Stimulated activated CD8-positive, alpha-beta memory T cell treated with anti-CD3 and anti-CD28 coated beads, Interleukin-4, amount 100 ng/mL, for 48 hours (primary cell): ENCODE results near the gene STARD8.
A peak's percentile ranks its signal among the peaks of the same experiment; 100 is the strongest.

Experiments
- DNase-seq: peaks from one replicate; pipeline ENCODE4 v3.0.0-alpha.2; 2020

STARD8 gene

DNA sequence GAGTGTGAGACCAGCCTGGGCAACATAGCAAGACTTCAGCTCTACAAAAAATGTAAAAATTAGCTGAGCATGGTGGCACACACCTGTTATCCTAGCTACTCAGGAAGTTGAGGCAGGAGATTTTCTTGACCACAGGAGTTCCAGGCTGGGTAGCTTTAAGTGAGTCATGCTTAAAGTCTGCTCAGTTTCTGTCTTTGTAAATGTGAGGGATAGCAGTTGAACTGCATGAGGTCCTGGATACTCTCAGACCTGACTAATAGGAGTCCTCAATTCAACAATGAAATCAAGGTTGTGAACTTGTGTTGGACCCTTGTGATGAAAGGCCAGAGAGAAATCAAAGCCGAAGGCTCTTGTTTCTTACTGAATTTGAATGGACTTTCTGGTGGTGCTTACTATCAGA lies 45.2 kb downstream of the STARD8 start:
- no peak for DNase-seq

DNA sequence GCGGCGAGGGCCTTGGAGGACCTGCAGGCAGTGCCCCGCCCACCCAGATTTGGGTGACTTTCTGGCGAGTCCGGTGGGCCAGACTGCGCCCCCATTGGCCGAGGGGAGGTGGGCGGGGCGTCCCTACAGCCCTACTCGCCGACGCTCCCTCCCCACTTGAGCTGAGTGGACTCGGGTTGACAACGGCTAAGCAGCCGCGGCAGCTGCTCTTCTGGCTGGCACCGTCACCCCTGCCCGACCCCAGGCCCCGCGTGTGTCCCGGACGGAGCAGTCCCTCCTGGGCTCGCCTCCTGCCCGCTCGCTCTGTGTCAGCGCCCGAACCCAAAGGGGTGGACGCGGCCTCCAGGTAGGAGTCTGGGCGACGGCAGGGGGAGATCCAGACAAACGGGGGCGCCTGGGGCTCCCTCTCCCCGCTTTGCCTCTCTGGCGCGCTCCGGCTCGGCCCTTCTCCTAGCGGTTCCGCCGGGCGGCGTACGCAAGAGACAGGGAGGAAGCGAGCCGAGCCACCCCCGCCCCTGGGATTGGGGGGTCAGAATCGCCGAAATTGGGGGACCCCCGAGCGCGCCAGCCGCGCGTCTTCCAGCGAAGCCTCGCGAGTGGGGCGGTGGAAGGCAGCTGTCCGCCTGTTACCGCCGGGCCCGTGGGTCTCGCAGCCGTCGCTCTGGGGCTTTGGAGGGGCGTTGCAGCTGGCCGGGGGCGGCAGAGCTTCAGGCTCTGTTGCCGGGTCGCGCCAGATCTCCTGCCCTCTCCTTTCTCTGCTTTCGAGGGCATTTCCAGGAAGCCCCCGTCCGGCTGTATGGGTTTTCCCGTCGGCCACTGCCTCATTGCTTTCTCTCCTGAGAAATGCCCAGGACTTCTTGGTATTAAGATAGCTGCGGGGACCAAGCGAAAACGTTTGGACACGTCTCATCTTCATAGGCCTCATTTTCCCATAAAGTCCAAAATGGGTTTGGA lies 46.3 kb downstream of the STARD8 start:
- DNase-seq, result peak; percentile 31

DNA sequence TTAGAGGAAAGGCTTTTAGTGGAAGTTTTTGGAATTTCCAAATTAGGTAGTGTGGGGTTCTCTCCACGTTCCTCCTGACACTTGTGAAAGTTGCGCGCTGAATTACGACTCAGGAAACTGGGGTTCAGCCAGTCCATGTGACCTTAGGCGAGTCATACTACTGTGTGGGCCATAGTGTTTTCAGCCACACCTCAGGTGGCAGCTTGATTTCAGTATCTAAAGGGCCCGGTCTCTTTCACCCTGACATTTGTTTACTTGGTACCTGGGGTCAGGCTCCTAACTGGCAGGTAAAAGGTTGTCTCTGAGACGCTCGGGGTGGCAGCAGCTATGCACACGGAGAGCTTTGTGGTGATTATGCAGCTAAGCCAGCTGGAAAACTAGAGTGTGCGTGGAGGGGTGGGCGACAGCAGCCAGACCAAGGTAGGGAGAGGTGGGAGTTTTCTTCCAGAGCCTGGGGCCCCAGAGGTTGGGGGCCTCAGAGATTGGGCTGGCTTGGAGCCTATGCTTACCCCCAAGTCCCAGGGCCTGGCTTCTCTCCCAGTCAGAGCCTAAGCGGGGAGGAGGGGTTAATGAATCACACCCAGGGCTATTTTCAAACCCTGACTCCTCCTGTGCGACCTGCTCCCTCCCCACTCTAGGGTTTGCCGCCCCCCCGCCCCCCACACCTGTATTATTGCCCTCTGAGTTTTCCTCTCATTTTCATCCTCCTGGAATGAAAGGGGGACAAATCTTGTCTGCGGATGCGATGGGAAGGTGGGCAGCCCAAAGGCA lies 47.2 kb downstream of the STARD8 start:
- peak; percentile 24 for DNase-seq

GRCh38 chrX:68695206-68695845 lies 47.9 kb downstream of the STARD8 start:
- DNase-seq, result no peak

DNA sequence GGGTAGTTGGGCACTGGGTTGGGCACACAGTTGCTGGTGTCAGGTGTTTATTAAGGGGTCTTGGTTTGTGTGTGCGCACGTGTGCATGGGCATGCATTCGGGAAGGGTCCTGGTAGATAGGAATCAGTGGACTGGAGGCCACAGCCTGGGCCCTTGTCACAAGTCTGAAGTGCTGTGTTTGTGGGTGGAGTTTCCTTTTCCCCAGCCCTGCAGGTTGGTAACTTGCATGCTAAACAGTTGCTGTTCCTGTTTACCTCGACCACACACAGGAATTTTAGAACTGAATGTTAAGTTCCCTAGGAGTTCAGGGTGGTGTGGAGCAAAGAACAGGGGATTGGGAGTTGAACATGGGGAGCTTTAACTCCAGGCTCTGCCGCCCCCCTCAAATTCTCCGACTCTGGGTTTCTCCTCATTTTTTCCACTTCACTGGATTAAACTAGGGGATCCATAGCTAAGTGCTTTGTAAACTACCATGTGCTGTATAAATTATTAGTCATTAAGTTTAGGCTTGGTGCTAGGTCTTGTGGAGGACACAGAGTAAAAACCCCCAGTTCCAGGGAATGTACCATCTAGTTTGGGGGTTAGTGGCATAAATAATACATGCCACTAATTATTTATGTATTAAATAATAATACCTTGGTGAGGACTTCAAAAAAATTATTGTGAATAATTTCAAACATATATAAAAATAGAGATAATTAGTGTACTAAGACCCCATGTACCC lies 49.0 kb downstream of the STARD8 start:
- no peak for DNase-seq

GRCh38 chrX:68697036-68697435 lies 49.6 kb downstream of the STARD8 start:
- no peak for DNase-seq

GRCh38 chrX:68697465-68698125 lies 50.1 kb downstream of the STARD8 start:
- no peak for DNase-seq

DNA sequence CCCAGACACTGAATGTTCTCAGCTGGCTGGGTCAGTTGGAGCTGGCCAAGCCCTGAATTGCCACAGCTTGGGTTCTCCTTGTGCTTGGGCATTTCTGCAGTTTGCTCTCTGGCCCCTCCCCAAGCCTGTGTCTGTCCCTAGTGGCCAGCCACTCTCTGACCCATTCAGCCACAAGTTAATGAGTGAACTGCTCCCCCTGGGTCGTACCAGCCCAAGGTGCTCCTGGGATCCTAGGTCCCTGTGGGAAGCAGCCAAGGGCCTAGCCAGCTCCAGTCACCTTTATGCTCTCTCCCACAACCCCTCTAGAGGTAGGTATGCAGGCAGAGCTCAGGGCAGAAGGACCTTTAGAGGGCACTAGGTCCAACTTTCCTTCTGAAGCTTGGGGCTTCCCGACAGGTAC lies 51.5 kb downstream of the STARD8 start:
- DNase-seq, result no peak

- no peak for DNase-seq
Observed at GRCh38 chrX:68699960-68700746, 52.7 kb downstream of the STARD8 start.

DNA sequence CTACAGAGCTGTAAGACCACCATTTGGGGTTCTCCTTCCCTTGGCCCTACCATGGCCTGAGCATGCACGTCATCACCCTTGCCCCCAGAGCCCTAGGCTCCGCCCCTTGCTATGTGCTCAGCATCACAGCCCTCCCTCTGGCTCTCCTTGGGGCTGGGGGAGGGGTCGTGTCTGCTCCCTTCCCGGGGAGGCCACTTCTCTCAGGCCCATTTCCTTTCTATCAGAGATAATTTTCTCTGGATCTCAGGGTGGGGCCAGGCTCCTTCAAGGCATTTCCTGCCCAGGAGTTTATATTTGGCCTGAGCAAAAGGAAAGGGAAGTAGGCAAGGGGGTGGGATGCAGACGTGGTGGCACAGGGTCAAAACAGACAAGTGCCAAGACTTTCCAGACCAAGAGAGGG lies 55.9 kb downstream of the STARD8 start:
- DNase-seq, result no peak

DNA sequence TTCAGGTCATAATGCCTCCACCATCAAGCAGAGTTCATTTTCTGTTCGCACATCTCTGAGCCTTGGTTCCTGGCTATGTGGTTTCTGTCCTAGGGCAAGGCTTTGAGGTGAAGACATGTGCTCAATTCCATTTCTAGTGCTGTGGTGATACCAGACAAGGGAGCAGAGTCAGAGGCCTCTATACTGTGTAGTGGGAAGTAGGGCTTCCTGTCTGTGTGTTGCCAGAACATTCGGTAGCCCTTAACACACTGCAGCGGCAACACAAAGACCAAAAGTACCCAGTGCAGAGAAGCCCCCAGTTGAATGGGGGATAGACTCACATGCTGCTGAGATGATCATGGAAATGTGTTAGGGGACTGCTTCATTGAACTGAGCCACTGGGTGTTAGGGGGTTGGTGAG lies 56.4 kb downstream of the STARD8 start:
- DNase-seq, result no peak

DNA sequence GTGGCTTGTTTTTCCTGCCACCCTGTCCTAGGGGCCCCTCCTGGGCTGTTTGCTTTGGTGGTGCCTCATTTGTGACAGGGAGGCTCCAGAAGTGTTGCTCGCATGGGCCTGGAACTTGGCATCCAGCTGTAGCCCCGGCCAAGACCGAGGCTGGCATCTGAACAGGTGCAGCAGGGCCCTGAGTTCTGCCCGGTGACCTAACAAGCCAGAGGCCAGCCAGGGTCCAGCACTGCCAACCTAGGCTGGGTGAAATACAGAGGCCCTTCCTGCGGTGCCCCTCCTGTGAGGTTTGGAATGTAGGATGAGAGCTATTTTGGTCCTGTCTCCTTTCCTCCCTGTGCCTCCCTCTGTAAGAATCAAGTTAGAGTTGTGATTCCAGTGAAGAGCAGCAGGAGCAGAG lies 58.5 kb downstream of the STARD8 start:
- no peak for DNase-seq

GRCh38 chrX:68708503-68709290 lies 61.2 kb downstream of the STARD8 start:
- no peak for DNase-seq

DNA sequence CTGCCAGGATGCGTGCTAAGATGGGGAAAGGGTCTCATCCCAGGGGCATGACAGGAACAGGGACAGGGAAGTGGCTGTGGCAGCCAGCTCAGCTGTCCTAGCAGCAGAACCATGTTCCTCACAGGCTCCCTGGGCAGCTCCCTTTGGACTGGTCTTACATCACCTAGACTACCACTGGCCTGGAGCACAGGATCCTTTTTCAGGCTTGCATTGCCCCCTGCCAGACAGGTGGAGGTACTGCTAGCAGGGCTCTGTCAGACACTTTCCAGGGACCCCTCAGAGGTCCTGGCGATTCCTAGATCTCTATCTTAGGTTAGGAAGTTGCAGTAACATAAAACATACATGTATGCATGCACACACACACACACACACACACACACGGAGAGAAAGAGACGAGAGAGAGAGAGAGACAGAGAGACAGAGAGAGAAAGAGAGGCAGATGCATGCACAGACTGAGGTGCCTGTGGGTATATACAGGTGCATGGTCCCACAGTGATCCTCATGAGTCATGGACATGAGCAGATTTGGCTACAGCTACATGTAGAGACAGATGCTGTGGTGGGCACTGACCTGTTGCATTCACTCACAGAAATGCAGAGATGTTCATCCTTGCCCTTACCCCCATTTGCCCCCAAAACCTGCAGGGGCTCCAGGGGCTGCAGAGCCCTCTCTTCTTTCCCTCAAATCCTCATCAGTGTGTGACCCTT lies 63.6 kb downstream of the STARD8 start:
- peak; percentile 34 for DNase-seq

DNA sequence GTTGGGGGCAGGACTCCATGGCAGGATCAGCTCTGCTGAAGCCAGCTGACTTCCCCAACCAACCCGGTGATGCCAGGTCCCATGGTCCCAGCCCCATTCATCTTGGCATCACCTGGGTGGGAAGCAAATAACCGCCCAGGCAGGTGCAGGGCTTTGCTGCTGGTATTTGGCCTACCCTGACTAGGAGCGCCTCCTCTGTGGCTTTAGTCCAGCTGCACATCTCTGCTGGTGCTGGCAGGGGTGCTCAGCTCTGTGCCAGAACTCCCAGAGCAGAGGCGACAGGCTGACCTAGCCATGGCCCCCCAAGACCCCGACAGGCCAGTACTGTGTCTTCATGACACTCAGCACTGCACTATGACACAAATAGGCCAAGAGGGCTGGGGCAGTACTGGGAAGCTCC lies 64.4 kb downstream of the STARD8 start:
- DNase-seq, result no peak

GRCh38 chrX:68714856-68715255 lies 67.4 kb downstream of the STARD8 start:
- DNase-seq, result no peak

GRCh38 chrX:68717196-68717595 lies 69.7 kb downstream of the STARD8 start:
- DNase-seq, result no peak

DNA sequence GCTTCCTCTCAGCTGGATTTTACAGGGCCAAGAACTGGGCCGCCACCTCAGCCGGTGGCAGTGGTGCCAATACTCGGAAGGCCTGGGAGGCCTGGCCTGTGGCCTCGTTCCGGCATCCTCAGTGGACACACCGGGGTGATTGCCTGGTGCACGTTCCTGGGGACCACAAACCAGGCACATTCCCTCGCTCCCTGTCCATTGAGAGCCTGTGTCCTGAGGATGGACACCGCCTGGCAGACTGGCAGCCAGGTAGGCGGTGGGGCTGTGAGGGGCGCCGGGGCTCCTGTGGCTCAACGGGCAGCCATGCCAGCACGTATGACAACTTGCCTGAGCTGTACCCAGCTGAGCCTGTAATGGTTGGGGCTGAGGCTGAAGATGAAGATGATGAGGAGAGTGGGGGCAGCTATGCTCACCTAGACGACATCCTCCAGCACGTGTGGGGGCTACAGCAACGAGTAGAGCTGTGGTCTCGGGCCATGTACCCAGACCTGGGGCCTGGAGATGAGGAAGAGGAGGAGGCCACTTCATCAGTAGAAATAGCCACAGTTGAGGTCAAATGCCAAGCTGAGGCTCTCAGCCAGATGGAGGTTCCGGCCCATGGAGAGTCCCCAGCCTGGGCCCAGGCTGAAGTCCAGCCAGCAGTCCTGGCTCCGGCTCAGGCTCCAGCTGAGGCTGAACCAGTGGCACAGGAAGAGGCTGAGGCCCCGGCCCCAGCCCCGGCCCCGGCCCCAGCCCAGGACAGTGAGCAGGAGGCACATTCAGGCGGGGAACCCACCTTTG lies 70.4 kb downstream of the STARD8 start:
- no peak for DNase-seq

DNA sequence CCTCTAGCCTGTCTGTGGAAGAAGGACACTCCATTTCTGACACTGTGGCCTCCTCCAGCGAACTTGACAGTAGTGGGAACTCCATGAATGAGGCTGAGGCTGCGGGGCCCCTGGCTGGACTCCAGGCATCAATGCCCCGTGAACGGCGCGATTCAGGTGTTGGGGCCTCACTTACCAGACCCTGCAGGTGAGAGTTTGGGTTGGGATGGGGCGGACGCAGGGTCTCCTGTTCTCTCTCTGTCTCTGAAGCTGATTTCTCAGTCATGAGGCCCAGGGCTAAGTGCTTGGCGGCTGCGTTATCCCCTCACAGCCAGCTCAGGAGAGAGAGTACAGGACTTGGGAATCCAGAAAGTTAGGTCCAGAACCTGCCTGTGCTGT lies 71.0 kb downstream of the STARD8 start:
- DNase-seq, result no peak
